A673 (cell line): ENCODE data around the gene DNM2. TPM values are rescaled to one million over a fixed set of nuclear protein-coding genes. Genes with fewer than 3 reads are reported as not detected.

Source experiments
- BruUV-seq: library from RNA; stranded (reverse); fragments of 400-500 nt; replicated peaks from 2 replicates; lab custom pipeline; 2021; lab: Mats Ljungman, UMichigan
- CTCF ChIA-PET: fragments of 300-600 bp; sonication (Branson Sonifier 250); formaldehyde crosslinking; loops from one replicate; lab custom pipeline; 2022; ENCODE audit warnings: antibody characterized with exemption; lab: Charles Lee
- POLR2A ChIA-PET: fragments of 300-600 bp; sonication (Branson Sonifier 250); formaldehyde crosslinking; loops from one replicate; lab custom pipeline; 2022; ENCODE audit warnings: antibody characterized with exemption; ENCODE audit not compliant: low non-redundant PET; lab: Charles Lee
- DNase-seq: peaks from one replicate; pipeline ENCODE4 v3.0.0-alpha.2; 2015; ENCODE audit warnings: low spot score
- H3K27ac ChIP-seq: fragments of 200-600 bp; sonication (generic); 2 replicates; pipeline ENCODE4 v1.5.1; 2016; ENCODE audit warnings: mixed run types, low read depth, mild to moderate bottlenecking, mixed read lengths, antibody characterized with exemption, low read length; ENCODE audit not compliant: poor library complexity, severe bottlenecking
- H3K27me3 ChIP-seq: fragments of 200-600 bp; sonication (generic); replicated peaks from 2 replicates; pipeline ENCODE4 v1.6.1; 2017; ENCODE audit warnings: mixed run types, low read depth, mild to moderate bottlenecking, mixed read lengths, antibody characterized with exemption, low read length; ENCODE audit not compliant: insufficient read depth, poor library complexity
- H3K36me3 ChIP-seq: fragments of 200-600 bp; sonication (generic); 2 replicates; pipeline ENCODE4 v1.6.1; 2016; ENCODE audit warnings: mixed run types, mild to moderate bottlenecking, mixed read lengths, antibody characterized with exemption, low read length; ENCODE audit not compliant: insufficient read depth, poor library complexity, severe bottlenecking
- H3K4me1 ChIP-seq: fragments of 200-600 bp; sonication (generic); 2 replicates; pipeline ENCODE4 v1.6.1; 2017; ENCODE audit warnings: mixed run types, mild to moderate bottlenecking, mixed read lengths, antibody characterized with exemption, low read length; ENCODE audit not compliant: insufficient read depth, poor library complexity, severe bottlenecking
- H3K4me3 ChIP-seq: fragments of 200-600 bp; sonication (generic); 2 replicates; pipeline ENCODE4 v1.5.1; 2016; ENCODE audit warnings: low read depth, mixed run types, mild to moderate bottlenecking, mixed read lengths, low read length; ENCODE audit not compliant: poor library complexity, severe bottlenecking
- H3K9me3 ChIP-seq: fragments of 200-600 bp; sonication (generic); 2 replicates; pipeline ENCODE4 v1.6.1; 2016; ENCODE audit warnings: mixed run types, low read depth, mild to moderate bottlenecking, mixed read lengths, antibody characterized with exemption, low read length; ENCODE audit not compliant: poor library complexity, severe bottlenecking
- CTCF ChIP-seq: fragments of 300-800, 200-600 bp; sonication (generic); conservative IDR thresholded peaks from 2 replicates; pipeline ENCODE4 v1.5.1; 2017; ENCODE audit warnings: low read depth, mild to moderate bottlenecking, antibody characterized with exemption, low read length, moderate library complexity, mixed read lengths
- EZH2 ChIP-seq: fragments of 200-600 bp; sonication (generic); IDR thresholded peaks from 2 replicates; pipeline ENCODE4 v1.6.1; 2017; ENCODE audit warnings: borderline replicate concordance, low read depth, mild to moderate bottlenecking, mixed read lengths, antibody characterized with exemption, low read length; ENCODE audit not compliant: poor library complexity, severe bottlenecking
- intact Hi-C: fragments of 100-400 bp; cut with micrococcal nuclease; formaldehyde crosslinking; loops from one replicate; pipeline ENCODE4 v1.10.0; 2022; ENCODE audit not compliant: unreplicated experiment
- total RNA-seq: library from RNA; stranded (reverse); gene quantifications from 2 replicates; pipeline ENCODE4 v1.2.3, GENCODE V29; 2021

The DNM2 gene
- total RNA-seq, 1 experiment from 2014 or later: 143 TPM

DNA sequence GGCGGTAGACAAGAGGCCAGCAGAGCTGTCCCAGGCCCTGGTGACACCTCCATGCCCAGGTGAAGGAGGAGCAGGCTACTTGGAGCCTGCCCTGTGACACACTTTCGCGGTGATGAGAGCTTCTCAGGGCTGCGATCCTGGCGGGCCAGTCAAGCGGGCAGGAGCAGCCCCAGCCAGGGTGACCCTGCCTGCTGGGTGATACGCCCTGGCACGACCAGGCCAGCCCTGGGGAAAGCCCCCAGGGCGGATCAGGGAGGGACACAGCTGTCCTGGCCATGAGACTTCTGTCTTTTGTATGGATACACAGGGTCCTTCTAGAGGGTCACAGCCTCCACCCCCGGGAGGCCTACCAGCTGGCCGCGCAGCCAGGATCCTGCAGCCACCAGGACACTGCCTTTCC, 13.1 kb downstream of the DNM2 start:
- H3K27ac ChIP-seq: no peak overlapping the region
- ChIA-PET CTCF (no interaction called here), POLR2A (no interaction called here)
- H3K36me3 ChIP-seq: no peaks in the 10 kb centered on the region
- TF ChIP-seq CTCF: no peak
- no peak for TF ChIP-seq EZH2
- DNase-seq: no peak
- intact Hi-C loops: no loop called here
- H3K4me1 ChIP-seq: peaks cover 8% of the 10 kb centered on the region
- BruUV-seq: no TSS peak
- H3K4me3 ChIP-seq: no peak overlapping the region
- no peaks in the 10 kb centered on the region for H3K9me3 ChIP-seq
- no peaks in the 10 kb centered on the region for H3K27me3 ChIP-seq

DNA sequence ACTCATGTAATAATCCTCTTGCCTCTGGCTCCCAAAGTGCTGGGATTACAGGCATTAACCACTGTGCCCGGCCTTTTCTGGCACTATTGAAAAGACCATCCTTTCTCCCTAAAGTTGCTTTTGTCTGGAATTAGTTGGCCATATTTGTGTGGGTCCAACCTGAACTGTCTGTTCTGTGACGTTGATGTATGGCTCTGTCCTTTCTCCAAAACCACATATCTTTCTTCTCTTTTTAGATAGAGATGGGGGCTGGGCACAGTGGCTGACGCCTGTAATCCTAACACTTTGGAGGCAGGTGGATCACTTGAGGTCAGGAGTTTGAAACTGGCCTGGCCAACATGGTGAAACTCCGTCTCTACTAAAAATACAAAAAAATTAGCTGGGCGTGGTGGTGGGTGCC, 17.9 kb downstream of the DNM2 start:
- no peak for TF ChIP-seq CTCF
- TF ChIP-seq EZH2: no peak
- CTCF ChIA-PET: no interaction called here
- Histone ChIP-seq H3K4me1 (no peaks in the 10 kb centered on the region), H3K9me3 (peaks cover 5% of the 10 kb centered on the region), H3K27me3 (no peaks in the 10 kb centered on the region), H3K27ac (no peak overlapping the region), H3K4me3 (no peak overlapping the region), H3K36me3 (no peaks in the 10 kb centered on the region)
- POLR2A ChIA-PET: no interaction called here
- no peak for DNase-seq
- intact Hi-C loops: no loop called here
- no TSS peak for BruUV-seq

- no peak overlapping the region for H3K27ac ChIP-seq
- no peaks in the 10 kb centered on the region for H3K27me3 ChIP-seq
- no peaks in the 10 kb centered on the region for H3K4me1 ChIP-seq
- no TSS peak for BruUV-seq
- no peak for DNase-seq
- POLR2A ChIA-PET: interaction anchor here (0.7 kb wide), 1 partner anchor 68 kb away, joined by 9 read pairs; no protein-coding TSS in a partner anchor
- intact Hi-C loops: no loop called here
- peaks cover 5% of the 10 kb centered on the region for H3K9me3 ChIP-seq
- CTCF ChIA-PET: no interaction called here
- H3K4me3 ChIP-seq: no peak overlapping the region
- H3K36me3 ChIP-seq: no peaks in the 10 kb centered on the region
- TF ChIP-seq CTCF: no peak
- TF ChIP-seq EZH2: no peak
Measured at GRCh38 chr19:10736189-10736588, 18.3 kb downstream of the DNM2 start.
